Stimulated activated CD8-positive, alpha-beta memory T cell treated with anti-CD3 and anti-CD28 coated beads, Interleukin-4, amount 100 ng/mL, for 1 hour (primary cell): ENCODE results near the gene KYNU.
"Not testable (repeated sequence)": the region's sequence is repeated elsewhere in the genome, so short reads cannot be mapped to it uniquely, and the experiment has no call there.

Experiments
- DNase-seq, 2 donors: peaks; one replicate each; pipeline ENCODE4 v3.0.0-alpha.2; 2020; ENCODE audit warnings: low read depth in 2 of 2, low spot score in 1 of 2

Gene KYNU

DNA sequence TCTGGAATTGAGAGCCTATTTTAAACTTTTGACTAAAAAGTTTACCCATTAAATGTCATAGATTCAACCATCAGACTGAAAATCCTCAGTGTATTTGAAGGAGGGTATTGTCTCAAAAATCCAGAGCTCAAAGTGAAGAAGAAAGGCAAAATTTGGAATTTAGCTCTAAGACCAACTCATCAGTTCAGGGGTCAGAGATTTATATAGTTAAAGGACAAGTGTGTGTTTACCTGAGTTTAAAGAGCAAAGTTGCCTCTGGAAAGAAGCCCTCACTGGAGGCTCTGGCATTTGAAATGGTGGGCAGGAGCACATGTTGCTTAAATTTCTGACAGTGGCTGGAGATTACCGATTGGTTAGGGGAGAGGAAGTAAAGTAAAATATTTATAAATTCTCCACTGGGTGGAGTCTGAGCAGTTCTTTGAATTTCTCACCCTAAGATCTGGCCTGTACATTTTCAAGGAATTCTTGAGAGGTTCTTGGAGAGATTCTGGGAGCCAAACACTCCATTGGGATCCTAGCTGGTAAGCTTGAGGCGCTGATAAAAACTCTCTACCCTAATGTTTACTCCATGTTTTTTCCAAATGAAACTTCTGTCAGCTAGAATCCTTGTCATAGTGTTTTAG lies at the start of gene KYNU:
Gene KYNU, plus strand, starts transcription at position 449 of the 623 bp plus-strand sequence. CDS start 7,704 bp downstream, outside the sequence.
- DNase-seq = no peak

DNA sequence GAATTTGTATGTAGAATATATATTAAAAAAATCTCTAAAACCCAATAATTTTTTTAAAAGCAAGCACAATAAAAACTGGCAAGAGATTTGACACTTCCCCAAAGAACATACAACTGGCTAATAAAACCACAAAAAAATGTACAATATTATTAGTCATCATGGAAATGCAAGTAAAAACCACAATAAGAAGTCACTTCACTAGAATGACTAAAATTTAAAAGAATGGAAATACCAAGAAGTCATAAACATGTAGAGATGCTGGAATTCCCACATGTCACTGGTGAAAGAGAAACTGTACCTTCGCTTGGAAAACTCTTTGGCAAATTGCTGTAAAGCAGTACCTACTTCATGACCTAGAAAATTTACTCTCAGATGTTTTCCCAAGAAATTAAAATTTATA lies 43.4 kb upstream of the KYNU start:
- DNase-seq = no peak

DNA sequence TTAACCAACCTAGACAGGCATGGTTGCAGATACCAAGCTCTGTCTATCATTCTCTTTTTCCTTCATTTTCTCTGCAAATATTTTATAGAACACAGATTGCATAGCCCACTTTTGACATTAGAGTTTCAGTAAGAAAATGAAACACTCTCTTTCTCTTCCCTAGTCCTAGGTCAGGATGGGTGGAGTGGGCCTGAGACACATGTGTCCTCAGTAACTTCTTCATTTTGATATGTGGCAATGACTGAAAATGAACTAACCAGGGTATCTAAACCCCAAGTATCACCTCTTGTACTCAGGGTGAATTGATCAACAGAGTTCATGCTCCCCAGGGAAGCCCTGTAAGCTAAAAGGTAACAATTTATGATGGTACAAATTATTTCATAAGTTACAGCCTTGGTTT lies 37.0 kb upstream of the KYNU start:
- no peak for DNase-seq

DNA sequence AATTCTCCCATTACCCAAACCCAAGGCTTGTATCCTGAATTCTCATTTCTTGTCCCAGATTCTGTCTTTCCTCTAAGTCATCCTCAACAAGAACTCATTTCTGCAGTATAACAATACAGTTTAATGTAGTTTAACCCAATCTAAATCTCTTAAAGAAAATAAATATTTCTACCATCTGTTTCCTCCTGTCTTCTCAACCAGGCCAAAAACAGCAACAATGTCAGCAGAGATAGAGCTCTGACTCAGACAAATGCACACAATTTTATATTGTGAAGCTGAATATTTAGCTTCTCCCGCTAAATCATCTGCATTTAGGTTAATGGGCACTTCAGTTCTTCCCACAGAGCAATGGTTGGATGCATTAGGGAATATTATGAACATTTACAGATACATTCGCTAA lies 35.7 kb upstream of the KYNU start:
- no peak for DNase-seq

DNA sequence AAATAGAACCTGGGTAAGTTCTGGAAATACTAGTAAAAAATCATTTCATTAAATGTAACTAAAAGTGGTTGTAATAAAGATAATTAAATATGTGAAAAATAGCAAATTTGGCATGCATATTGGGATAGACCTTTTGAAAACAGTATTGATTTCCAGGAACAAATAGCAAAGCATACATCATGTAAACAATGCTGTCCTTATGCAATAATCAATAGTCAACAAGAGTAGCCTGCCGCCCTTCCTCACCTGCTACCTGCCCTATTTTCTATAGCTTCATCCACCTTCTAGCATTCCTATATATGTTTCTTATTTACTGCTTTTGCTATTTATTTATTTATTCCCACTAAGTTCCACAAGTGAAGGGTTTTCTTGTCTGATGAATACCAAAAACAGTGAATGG lies 35.1 kb upstream of the KYNU start:
- DNase-seq = no peak

DNA sequence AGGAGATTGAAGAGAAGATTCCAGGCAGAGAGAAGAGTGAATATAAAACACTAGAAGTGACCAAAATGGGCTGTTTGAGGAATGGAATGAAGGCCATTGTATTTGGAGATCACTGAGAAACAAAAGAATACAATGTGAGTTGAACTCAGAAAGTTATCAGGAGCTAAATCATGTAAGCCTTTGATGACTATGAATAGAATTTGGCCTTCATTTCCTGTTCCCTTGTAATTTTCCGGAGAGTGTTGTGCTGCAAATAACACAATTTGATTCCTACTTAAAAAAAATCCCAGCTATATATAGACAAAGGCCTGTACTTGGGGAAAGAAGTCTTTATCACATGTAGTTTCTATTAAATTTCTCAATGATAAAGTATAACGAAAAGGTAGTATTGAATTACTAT lies 33.7 kb upstream of the KYNU start:
- DNase-seq = no peak

DNA sequence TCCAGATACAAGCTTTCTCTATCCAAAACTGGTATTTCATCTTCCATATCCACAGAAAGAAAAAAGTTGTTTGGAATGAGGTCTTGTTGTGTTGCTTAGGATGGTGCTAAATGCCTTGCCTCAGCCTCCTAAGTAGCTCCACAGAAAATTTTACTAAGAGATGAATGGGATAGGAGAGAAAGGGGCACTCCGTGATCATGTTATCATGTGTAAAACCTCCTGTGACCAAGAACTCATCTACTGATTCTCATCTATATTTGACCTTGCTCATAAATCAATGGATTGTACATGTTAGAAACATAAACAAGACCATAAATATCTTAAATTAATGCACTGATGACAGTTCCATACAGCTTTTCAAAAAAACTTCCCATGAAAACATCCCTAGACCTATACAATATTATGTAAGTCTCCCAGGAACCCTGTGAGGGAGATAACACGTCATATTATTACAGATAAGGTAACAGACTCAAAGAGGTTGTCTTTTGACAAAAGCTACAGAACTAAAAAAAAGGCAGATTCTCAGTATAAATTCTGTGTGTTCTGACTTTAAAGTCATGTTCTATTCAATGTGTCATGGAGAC lies 29.3 kb upstream of the KYNU start:
- no peak for DNase-seq

DNA sequence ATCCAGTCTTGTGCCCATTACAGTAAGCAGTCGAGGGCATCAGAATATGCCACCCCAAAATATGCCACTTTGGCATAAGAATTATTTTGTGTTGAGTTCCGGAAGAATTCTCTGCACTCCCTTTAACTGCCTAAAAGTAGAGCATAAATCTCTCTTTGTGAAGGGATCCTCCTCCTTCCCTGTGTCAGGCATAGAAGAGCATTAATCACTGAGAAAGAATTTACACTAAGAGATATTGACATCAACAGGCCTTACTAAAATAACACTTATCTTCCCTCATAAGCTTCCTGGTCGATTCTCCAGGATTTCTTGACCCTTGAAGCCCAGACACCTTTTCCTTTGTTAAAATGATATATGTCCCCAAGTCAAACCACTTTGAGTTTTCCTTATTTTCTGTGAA lies 27.6 kb upstream of the KYNU start:
- DNase-seq = no peak

DNA sequence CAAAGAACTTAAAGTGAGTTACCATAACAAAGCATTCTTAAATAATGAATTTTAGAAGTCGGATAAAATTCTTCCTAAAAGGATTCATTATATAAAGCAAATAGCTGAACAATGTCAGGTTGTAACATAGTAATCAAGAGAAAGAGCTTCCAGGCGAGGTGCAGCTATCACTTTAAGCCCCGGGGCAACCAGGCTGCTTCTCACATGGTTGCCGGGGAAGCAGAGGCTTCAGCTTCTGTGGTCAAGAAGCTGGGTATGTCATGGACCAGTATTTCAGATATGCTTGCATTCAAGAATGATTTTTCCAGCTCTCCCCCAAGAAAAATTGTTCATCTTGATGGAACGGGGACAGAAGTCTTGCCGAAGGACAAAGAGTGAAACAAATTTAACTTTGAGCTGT lies 23.6 kb upstream of the KYNU start:
- DNase-seq = no peak

DNA sequence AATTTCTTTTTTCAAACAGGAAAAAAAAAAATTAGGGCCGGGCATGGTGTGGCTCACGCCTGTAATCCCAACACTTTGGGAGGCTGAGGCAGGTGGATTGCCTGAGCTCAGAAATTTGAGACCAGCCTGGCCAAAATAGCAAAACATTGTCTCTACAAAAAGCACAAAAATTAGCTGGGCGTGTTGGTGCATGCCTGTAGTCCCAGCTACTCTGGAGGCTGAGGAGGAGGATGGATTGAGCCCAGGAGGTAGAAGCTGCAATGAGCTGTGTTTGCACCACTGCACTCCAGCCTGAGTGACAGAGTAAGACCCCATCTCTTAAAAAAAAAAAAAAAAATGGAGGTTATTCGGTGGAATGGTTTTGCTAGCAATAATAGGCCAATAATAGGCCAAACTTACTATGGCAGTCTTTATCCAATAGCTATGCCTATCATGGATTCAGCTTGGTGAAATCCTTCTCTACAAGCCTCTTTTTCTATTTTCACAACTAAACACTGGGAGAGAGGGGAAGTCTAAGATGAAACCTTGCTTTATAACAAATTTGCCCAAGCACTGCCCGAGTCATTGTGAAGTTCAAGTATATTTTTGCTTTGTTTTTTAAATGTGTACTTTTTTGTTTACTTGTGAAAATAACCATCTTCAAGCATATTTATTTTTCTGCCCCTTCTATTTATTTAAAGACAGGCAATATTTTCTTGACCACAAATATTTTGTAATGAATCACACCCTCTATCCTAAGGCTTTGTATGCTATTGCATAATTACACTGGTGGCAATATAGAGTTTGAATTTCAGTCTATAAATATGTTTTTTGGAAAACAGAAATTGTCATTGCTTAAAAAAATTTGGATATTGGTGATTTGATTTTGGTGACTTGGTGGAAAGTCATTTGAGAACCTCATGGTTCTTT lies 20.0 kb upstream of the KYNU start:
- no peak for DNase-seq

DNA sequence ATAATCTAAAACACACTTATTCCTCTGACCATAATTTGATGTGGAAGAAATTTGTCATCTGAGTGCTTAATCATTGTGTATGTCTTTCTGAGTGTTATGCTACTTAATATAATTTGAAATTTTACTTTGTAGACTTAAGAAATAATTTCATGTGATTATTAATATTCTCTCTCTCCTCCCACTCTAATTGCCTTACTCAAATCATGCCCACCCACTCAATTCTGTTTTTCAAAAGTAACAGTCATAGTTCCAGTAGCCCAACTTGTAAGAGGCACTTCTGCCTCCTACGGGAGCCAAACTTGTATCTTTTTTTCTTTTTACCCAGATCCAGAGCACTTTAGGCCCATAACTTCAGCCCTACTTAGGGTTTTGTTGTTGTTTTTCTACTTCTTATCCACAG lies 18.5 kb upstream of the KYNU start:
- DNase-seq = no peak

DNA sequence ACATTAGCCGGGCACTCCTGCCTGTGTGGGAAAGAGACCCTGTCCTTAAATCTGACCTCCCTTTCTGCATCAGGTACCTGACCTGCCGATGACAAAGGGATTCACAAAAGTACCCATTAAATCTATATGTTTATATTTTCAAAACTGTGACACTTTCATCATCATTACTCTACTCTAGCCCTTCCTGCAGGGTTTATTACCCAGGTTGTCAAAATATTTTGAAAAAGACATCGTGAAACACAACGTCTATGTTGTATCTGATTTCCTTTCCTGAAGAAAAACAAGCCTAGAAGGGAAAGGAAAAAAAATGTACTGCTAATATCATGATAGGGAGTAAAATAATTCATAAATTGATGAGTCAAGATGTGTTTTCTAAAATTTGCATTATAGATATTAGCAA lies 15.2 kb upstream of the KYNU start:
- no peak for DNase-seq

DNA sequence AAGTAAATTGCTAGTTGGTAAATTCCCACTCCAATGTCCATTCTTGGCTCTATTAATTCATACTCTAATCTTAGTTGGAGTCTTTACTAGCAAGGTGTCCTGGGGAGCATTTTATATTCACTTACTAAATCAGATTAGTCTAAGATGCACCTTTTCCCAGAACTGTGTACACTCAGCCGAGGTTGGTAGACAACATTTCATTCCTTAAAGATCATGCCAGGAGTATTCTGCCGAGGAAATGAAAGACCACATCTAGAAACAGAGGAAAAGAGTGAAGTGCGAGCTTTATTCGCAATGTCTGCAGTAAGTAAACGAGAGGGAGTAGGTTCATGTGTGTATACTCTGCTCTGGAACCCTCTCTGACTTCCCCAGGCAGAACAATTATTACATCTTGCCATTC lies 14.6 kb upstream of the KYNU start:
- DNase-seq = no peak

DNA sequence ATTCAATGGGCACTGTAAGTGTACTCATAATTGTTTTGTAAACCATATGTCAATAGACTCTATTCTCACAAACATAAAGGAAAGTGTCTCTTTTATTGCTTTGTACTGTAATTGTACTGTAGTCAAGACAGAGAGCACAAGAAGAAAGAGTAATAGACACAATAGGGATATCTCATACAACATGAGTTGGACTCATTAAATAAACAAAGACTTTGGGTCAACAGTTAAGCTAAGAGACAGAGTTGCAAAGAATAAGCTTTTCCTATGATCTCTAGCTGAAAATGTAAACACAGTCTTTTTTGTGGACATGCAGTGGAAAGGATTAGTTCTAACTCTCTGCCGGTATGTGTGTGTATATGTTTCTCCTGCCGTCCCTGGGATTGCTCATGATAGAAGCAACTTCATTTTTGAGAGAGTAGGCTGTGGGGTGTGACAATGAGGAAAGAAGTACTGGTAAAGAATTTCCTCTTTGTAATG lies 13.9 kb upstream of the KYNU start:
- DNase-seq = no peak

DNA sequence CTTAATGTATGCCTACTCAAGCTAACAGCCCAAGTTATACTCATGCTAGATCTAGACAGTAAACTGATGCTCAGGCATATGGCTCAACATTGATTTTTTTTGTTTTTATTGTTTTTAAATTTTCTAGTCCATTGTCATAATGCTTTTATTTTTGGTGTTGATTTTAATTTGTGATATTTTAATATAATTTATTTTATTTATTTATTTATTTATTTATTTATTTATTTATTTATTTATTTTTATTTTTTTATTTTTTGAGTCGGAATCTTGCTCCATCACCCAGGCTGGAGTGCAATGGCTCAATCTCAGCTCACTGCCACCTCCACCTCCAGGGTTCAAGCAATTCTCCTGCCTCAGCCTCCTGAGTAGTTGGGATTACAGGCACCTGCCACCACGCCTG lies 12.9 kb upstream of the KYNU start:
- not testable (repeated sequence) for DNase-seq

DNA sequence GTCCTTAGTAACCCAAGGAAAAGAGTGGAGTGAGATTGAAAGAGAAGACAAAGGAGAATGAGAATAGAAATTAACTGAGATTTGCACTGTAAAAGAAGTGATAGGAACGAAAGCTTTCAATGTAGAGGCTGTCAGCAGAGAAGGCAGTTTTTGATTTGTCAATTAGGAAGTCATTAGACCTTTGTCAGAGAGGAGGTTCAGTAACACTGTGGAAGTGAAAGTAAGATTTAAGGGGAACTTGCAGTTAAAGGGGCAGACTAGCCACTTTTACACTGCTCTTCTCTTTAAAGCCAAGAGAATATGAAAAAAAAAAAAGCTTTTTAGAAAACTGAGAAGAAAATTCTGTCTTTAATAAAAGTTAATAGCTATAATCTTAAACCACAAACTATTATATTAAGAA lies 11.5 kb upstream of the KYNU start:
- no peak for DNase-seq

DNA sequence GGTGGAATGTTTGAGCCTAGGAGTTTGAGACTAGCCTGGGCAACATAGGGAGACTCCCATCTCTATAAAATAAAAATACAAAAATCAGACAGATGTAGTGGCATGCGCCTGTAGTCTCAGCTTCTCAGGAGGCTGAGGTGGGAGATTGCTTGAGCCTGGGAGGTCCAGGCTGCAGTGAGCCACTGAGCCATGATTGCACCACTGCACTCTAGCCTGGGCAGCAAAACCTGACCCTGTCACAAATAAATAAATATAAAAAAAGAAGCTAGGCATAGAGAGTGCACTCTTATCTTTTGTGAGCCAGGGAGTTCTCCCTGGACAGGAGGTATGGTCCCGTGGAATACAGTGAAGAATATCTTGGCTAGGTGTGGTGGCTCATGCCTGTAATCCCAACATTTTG lies 11.0 kb upstream of the KYNU start:
- DNase-seq = no peak

DNA sequence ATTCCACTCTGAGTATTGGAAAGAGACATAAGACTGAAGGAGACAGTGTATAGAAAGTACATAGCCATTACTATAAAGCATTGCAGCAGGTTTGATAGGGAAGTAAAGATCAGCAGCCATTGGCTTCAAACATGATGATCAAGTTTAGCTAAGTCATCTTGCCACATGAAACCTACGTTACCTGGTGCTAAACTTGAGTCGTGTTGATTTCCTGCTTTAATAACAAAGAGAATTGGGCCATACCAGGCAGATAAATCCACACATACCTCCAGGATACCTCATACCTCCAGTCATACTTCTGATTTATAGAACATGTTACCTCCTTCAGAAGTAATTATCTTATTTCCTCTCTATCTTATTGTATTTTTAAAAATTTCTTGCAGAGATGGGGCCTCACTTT lies 10.3 kb upstream of the KYNU start:
- DNase-seq = no peak

DNA sequence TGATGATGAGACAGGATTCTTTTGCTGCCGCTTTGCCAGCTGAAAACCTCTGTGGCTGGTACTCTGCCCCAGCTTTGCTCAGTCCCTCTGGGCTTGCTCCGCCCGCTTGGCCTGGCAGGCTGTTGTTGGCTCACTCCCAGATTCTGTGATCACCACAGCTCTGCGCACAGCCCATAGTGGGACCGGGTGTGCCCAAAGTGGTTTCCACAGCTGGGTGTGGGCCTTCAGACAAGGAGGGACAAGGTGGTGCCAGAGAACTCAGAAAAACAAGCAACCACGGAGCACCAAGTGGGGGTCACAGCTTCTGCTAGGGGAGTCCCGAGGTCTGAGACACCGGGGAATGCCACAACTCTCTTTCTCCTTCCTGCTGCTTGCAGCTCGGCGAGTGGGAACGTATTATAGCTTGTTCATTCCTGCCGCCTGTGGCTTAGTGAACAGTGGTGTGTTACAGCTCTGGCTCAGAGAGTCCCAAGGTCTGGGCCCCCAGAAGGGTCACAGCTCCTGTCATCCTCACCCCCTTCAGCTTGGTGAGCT lies 9.2 kb upstream of the KYNU start:
- DNase-seq = no peak

DNA sequence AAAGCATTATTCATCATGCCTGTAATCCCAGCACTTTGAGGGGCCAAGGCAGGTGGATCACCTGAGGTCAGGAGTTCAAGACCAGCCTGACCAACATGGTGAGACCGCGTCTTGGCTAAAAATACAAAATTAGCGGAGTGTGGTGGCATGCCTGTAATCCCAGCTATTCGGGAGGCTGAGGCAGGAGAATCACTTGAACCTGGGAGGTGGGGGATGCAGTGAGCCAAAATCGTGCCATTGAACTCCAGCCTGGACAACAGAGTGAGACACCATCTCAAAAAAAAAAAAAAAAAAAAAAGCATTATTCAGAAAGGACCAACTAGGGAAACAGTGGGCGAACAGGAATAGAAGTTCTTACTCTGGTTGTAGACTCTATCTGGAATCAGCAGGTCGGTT lies 8.4 kb upstream of the KYNU start:
- not testable (repeated sequence) for DNase-seq

DNA sequence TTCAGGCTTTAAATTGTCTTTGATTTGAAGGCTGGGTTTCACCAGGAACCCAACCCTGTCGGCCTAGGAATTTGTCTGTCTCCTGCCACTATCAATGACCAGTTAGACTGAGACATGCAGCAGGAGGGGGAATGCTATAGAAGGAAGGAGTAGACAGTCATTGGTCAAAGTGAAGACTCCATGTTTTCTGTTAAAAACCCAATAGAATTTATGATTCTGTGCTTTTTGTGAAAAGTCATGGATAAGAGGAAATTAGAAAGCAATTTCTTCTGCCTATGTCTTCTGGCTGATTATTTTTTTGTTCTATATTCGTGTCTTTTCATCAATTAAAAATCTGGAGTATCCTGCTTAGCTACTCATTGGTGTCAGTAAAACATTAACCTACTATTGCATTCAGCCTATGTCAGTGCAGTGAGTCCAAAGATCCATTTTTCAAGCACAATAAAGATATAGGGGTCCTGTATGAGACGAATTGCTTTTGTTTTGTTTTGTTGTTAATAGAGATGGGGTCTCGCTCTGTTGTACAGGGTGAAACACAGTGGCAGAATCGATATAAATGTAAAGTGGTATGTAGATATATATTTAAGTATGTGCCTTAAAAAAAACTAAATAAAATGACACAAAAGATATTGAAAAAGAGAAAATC lies 7.9 kb upstream of the KYNU start:
- no peak for DNase-seq

DNA sequence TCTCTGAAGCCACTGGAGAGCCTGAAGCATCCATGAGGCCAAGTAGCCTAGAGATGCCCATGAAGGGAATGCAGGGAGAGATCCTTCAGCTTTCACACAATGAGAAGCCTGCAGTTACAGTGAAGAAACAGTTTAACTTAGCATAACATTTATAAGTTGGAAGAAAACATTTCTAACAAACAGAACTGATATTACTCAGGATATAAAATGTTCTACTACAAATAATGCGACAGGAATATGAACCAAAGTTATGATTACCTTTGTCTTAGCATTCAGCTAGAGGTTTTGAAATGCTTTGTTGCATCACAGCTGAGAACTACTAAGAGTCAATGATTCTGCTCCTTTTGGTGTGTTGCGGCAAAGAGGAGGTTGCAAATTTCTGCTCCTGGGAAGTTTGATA lies 6.9 kb upstream of the KYNU start:
- DNase-seq = no peak
